ENCODE measurements around the gene CST6. TPM values are rescaled to one million over a fixed set of nuclear protein-coding genes. Genes with fewer than 3 reads are reported as not detected.

Gene CST6
- total RNA-seq, 1 donor, result 2.9 TPM

DNA sequence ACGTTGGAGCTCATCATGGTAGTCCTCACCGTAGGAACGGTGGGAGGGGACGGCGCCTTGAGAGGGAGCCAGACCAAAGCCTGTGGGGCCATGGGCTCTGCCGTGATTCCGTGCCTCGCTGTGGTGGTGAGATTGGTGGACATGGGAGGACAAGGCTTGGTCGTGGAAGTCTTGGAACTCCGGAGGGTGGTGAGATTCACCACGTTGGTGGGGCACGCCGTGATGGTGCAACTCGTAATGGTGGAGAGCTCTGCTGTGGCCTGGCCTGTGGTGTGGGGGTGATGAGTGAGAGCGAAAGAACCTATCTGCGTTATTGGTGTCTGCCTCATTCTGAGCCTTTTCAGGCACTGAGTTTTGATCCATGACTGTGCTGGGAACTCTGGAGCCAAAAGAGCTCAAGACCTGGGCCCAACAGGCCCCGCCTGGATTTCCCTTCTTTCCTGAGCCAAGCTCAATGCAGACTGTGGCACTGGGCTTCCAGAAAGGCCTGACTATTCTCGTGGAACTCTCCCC is 14.3 kb downstream of the CST6 start, which contains the start of gene CATSPER1:
Gene CATSPER1, minus strand, starts transcription at position 463 of the 513 bp plus-strand sequence. Its CDS starts 100 bp downstream, at position 363.
- no peaks in the 10 kb centered on the region for H3K9me3 ChIP-seq (ENCODE audit: low read depth, low read length)
- no peak within 1 kb of the TSS for H3K27ac ChIP-seq (ENCODE audit: low read depth, low read length)
- H3K36me3 ChIP-seq (ENCODE audit: insufficient read depth, low read length), result no peaks in the 10 kb centered on the region
- no peaks in the 10 kb centered on the region for H4K20me1 ChIP-seq (ENCODE audit: insufficient read depth, low read length)
- TF ChIP-seq, protein P1, sequence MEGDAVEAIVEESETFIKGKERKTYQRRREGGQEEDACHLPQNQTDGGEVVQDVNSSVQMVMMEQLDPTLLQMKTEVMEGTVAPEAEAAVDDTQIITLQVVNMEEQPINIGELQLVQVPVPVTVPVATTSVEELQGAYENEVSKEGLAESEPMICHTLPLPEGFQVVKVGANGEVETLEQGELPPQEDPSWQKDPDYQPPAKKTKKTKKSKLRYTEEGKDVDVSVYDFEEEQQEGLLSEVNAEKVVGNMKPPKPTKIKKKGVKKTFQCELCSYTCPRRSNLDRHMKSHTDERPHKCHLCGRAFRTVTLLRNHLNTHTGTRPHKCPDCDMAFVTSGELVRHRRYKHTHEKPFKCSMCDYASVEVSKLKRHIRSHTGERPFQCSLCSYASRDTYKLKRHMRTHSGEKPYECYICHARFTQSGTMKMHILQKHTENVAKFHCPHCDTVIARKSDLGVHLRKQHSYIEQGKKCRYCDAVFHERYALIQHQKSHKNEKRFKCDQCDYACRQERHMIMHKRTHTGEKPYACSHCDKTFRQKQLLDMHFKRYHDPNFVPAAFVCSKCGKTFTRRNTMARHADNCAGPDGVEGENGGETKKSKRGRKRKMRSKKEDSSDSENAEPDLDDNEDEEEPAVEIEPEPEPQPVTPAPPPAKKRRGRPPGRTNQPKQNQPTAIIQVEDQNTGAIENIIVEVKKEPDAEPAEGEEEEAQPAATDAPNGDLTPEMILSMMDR (IDR thresholded peaks at IDR 0.05; ENCODE audit: extremely low read depth, low read depth, low read length), result no peak
- H3K79me2 ChIP-seq (ENCODE audit: insufficient read depth, low read length), result no peaks in the 10 kb centered on the region
- H3K27me3 ChIP-seq (ENCODE audit: insufficient read depth, low read length), result no peaks in the 10 kb centered on the region
- no peak within 1 kb of the TSS for H3K4me3 ChIP-seq (ENCODE audit: insufficient read depth, low read length)
- no peak within 1 kb of the TSS for H3K4me2 ChIP-seq (ENCODE audit: insufficient read depth, low read length)
- peaks cover 10% of the 10 kb centered on the region for H3K4me1 ChIP-seq (ENCODE audit: insufficient read depth, low read length)
- DNase-seq (ENCODE audit: insufficient read length, low spot score, missing footprints), result peak; percentile 60
- H2AFZ ChIP-seq (ENCODE audit: low read length), result no peak within 1 kb of the TSS

DNA sequence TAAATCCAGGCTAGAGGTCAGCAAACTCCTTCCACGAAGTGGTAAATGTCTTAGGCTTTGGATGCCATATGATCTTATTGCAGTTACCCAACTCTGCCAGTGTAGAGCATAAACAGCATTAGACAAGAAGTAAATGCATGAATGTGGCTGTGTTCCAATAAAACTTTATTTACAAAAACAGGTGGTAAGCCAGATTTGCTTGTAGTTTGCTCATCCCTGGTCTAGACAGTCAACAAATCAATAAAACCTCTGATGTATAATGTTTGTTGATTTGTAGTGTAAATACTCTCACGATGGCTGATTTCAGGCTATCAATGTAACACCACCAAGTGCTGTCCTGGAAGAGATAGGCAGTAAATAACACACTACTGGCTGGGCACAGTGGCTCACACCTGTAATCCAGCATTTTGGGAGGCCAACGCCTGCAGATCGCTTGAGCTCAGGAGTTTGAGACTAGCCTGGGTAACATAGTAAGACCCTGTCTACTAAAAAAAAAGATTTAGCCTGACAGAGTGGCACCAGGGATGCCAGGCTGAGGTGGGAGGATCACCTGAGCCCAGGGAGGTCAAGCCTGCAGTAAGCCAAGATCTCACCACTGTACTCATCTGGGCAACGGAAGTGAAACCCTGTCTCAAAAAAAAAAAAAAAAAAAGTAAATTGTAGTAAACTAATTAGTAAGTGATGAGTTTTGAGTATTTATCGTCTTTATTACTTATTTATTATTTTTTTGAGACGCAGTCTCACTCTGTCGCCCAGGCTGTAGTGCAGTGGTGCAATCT is 21.3 kb downstream of the CST6 start:
- DNase-seq (ENCODE audit: insufficient read length, low spot score, missing footprints), result peak; percentile 47

DNA sequence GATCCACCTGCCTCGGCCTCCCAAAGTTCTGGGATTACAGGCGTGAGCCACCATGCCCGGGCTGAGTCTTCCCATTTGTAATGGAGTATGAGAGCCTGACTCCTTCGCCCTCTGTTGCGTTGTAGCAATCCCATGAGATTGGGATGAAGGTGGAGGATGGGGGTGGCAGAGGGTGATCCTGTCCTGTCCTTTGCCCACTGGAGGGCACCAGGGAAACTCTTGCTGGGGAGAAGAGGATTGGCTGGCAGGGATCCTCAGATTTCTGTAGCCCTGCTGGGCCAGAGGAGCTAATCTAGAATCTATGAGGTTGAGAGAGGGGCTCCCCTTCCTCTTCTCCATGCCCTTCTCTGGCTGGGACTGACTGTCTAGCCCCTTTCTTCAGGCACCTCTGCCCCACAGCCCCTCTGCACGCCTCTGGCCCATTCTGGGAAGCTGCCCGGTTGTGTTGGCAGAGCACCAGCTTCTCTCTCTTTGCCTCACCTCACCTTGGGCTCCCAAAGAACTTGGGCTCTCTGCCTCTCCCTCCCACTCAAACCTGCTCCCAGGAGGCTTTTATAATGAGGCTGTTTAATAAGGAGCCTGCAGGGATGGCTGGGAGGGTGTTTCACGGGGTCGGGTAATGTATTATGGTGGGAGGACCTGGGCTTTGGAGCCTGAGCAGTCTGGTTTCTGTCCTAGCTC is 24.0 kb downstream of the CST6 start:
- Histone ChIP-seq H3K36me3 (ENCODE audit: insufficient read depth, low read length) (no peaks in the 10 kb centered on the region), H3K4me1 (ENCODE audit: insufficient read depth, low read length) (no peaks in the 10 kb centered on the region), H3K4me3 (ENCODE audit: insufficient read depth, low read length) (no peak overlapping the region), H4K20me1 (ENCODE audit: insufficient read depth, low read length) (no peaks in the 10 kb centered on the region), H3K4me2 (ENCODE audit: insufficient read depth, low read length) (no peak overlapping the region), H3K27ac (ENCODE audit: low read depth, low read length) (no peak overlapping the region), H3K27me3 (ENCODE audit: insufficient read depth, low read length) (no peaks in the 10 kb centered on the region), H3K9me3 (ENCODE audit: low read depth, low read length) (no peaks in the 10 kb centered on the region), H2AFZ (ENCODE audit: low read length) (no peak overlapping the region), H3K79me2 (ENCODE audit: insufficient read depth, low read length) (no peaks in the 10 kb centered on the region)
- TF ChIP-seq, protein P1 (IDR thresholded peaks at IDR 0.05; ENCODE audit: extremely low read depth, low read depth, low read length), result no peak
- peak; percentile 78 for DNase-seq (ENCODE audit: insufficient read length, low spot score, missing footprints)

More for the DNA sequence above, 21.3 kb downstream of the CST6 start:
- TF ChIP-seq, protein P1 (IDR thresholded peaks at IDR 0.05; ENCODE audit: extremely low read depth, low read depth, low read length), result no peak
- no peak overlapping the region for H3K4me2 ChIP-seq (ENCODE audit: insufficient read depth, low read length)
- H3K79me2 ChIP-seq (ENCODE audit: insufficient read depth, low read length), result no peaks in the 10 kb centered on the region
- H3K9me3 ChIP-seq (ENCODE audit: low read depth, low read length), result no peaks in the 10 kb centered on the region
- H3K4me1 ChIP-seq (ENCODE audit: insufficient read depth, low read length), result no peaks in the 10 kb centered on the region
- H3K27ac ChIP-seq (ENCODE audit: low read depth, low read length), result no peak overlapping the region
- H3K4me3 ChIP-seq (ENCODE audit: insufficient read depth, low read length), result no peak overlapping the region
- H4K20me1 ChIP-seq (ENCODE audit: insufficient read depth, low read length), result no peaks in the 10 kb centered on the region
- no peak overlapping the region for H2AFZ ChIP-seq (ENCODE audit: low read length)
- no peaks in the 10 kb centered on the region for H3K27me3 ChIP-seq (ENCODE audit: insufficient read depth, low read length)
- H3K36me3 ChIP-seq (ENCODE audit: insufficient read depth, low read length), result no peaks in the 10 kb centered on the region

DNA sequence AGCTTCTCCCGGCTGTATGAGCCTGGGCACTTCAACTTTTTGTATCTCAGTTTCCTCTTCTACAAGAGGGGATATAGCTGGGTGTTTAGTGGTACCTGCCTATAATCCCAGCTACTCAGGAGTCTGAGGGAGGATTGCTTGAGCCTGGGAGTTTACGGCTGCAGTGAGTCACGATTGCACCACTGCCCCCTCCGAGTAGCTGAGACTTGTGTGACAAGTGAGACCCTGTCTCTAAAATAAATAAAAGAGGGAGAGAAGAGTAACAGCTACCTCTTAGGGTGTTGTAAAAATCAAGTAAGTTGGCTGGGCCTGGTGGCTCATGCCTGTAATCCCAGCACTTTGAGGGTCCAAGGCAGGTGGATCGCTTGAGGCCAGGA is 24.5 kb downstream of the CST6 start:
- Histone ChIP-seq H2AFZ (ENCODE audit: low read length) (no peak overlapping the region), H3K79me2 (ENCODE audit: insufficient read depth, low read length) (no peaks in the 10 kb centered on the region), H3K36me3 (ENCODE audit: insufficient read depth, low read length) (no peaks in the 10 kb centered on the region), H3K4me1 (ENCODE audit: insufficient read depth, low read length) (no peaks in the 10 kb centered on the region), H3K27me3 (ENCODE audit: insufficient read depth, low read length) (no peaks in the 10 kb centered on the region), H3K4me2 (ENCODE audit: insufficient read depth, low read length) (no peak overlapping the region), H4K20me1 (ENCODE audit: insufficient read depth, low read length) (no peaks in the 10 kb centered on the region), H3K27ac (ENCODE audit: low read depth, low read length) (no peak overlapping the region), H3K9me3 (ENCODE audit: low read depth, low read length) (no peaks in the 10 kb centered on the region), H3K4me3 (ENCODE audit: insufficient read depth, low read length) (no peak overlapping the region)
- TF ChIP-seq, protein P1 (IDR thresholded peaks at IDR 0.05; ENCODE audit: extremely low read depth, low read depth, low read length), result no peak
- peak; percentile 47 for DNase-seq (ENCODE audit: insufficient read length, low spot score, missing footprints)
